Measurements from ENCODE around the gene RDH8.

- TF ChIP-seq RAD21 (IDR thresholded peaks at IDR 0.05 in 1 of 2, conservative IDR thresholded peaks at IDR 0.05 in 1 of 2; ENCODE audit: low read depth in 2 of 2, low read length in 2 of 2) (peak in 1 of 2 experiments; percentile 38; a peak in 2 of 4 replicates), POLR2A (IDR thresholded peaks at IDR 0.05; ENCODE audit: control extremely low read depth in 1 of 2, low read depth in 2 of 2, low read length in 2 of 2) (0 out of 3 replicates have a peak, but pooled peaks of 1 of the 2 experiments have one; percentile 29), CTCF (IDR thresholded peaks at IDR 0.05; ENCODE audit: control extremely low read depth in 1 of 3, insufficient read depth in 1 of 3, low read depth in 1 of 3, low read length in 3 of 3) (peak in 2 of 3 experiments; percentile 27; a peak in 2 of 4 replicates)
Observed at GRCh38 chr19:9966448-9966847, 46.8 kb upstream of the RDH8 start.

Measured in H1 (cell line).